ENCODE data around the gene PM20D1. TPM values are rescaled to one million over a fixed set of nuclear protein-coding genes. Genes with fewer than 3 reads are reported as not detected.

Gene PM20D1
- total and polyA plus RNA-seq, 2 donors (not counting 1 experiment from before 2014, with no cell fraction given) = 2.0 to 3.3 TPM

DNA sequence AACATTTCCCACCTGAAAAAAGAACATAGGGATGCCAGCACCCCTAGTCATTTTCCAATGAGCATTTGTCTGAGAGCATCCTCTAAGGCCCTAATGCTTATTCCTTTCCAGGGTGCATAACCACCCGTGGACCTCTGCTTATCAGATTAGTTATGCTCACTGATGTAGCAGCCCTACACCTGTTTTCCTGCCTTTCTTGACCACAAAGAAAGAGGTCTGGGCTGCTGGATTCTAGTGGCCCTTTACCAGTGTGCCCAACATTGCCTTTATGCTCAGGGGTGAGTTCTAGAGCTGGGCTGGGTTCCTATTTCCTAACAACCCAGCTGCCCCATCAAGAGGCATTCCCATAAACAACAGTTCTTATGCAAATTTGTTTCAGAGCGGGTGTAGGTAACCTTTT, 20.3 kb upstream of the PM20D1 start:
- ATAC-seq (ENCODE audit: low read depth) = no peak
- no peak overlapping the region for H3K4me3 Mint-ChIP-seq
- Histone ChIP-seq H3K4me3 (ENCODE audit: control extremely low read depth in 1 of 5, extremely low read depth in 1 of 5, insufficient read depth in 1 of 5, low read depth in 2 of 5, low read length in 4 of 5) (no peak overlapping the region), H3K9me3 (ENCODE audit: control extremely low read depth in 1 of 3, control insufficient read depth in 2 of 3, insufficient read depth in 1 of 3, low read length in 2 of 3) (peaks cover 0 to 3% (median 0%) of the 10 kb centered on the region in 3 donors), H2AFZ (ENCODE audit: insufficient read depth, low read depth, low read length, poor library complexity, severe bottlenecking) (no peak overlapping the region), H3K36me3 (replicated peaks in 1 of 2; ENCODE audit: control extremely low read depth in 1 of 2, control insufficient read depth in 1 of 2, extremely low read depth in 1 of 2, insufficient read depth in 2 of 2, low read length in 1 of 2) (no peaks in the 10 kb centered on the region), H3K27ac (ENCODE audit: low read length in 2 of 2) (no peak overlapping the region), H3K9ac (ENCODE audit: low read length) (no peak overlapping the region), H3K4me1 (ENCODE audit: control insufficient read depth in 2 of 2, insufficient read depth in 2 of 2, low read length in 2 of 2) (no peaks in the 10 kb centered on the region), H4K20me1 (ENCODE audit: control insufficient read depth, insufficient read depth, low read length, poor library complexity, severe bottlenecking) (no peaks in the 10 kb centered on the region), H3K79me2 (ENCODE audit: control insufficient read depth, insufficient read depth, low read length) (no peaks in the 10 kb centered on the region), H3K27me3 (replicated peaks in 1 of 4; ENCODE audit: control extremely low read depth in 1 of 4, control insufficient read depth in 3 of 4, insufficient read depth in 4 of 4, low read length in 3 of 4) (no peaks in the 10 kb centered on the region), H3K4me2 (replicated peaks; ENCODE audit: low read depth, low read length, poor library complexity, severe bottlenecking) (no peak overlapping the region)
- H3K9me3 Mint-ChIP-seq (ENCODE audit: insufficient read depth) = no peaks in the 10 kb centered on the region
- H3K27me3 Mint-ChIP-seq = no peaks in the 10 kb centered on the region
- H3K27ac Mint-ChIP-seq = no peak overlapping the region
- intact Hi-C loops (cut with micrococcal nuclease) = no loop called here
- no peak for DNase-seq
- ChIA-PET CTCF (no interaction called here), POLR2A (no interaction called here)
- TF ChIP-seq, protein P1, sequence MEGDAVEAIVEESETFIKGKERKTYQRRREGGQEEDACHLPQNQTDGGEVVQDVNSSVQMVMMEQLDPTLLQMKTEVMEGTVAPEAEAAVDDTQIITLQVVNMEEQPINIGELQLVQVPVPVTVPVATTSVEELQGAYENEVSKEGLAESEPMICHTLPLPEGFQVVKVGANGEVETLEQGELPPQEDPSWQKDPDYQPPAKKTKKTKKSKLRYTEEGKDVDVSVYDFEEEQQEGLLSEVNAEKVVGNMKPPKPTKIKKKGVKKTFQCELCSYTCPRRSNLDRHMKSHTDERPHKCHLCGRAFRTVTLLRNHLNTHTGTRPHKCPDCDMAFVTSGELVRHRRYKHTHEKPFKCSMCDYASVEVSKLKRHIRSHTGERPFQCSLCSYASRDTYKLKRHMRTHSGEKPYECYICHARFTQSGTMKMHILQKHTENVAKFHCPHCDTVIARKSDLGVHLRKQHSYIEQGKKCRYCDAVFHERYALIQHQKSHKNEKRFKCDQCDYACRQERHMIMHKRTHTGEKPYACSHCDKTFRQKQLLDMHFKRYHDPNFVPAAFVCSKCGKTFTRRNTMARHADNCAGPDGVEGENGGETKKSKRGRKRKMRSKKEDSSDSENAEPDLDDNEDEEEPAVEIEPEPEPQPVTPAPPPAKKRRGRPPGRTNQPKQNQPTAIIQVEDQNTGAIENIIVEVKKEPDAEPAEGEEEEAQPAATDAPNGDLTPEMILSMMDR (IDR thresholded peaks at IDR 0.05) = no peak
- no peak for TF ChIP-seq EZH2 (IDR thresholded peaks at IDR 0.05; ENCODE audit: borderline replicate concordance, insufficient read depth, low read depth, low read length, poor library complexity, severe bottlenecking)
- WGBS (ENCODE audit: insufficient coverage) = 81% methylated on average over 1 of the region's 2 CpGs
- H3K4me1 Mint-ChIP-seq = no peaks in the 10 kb centered on the region

DNA sequence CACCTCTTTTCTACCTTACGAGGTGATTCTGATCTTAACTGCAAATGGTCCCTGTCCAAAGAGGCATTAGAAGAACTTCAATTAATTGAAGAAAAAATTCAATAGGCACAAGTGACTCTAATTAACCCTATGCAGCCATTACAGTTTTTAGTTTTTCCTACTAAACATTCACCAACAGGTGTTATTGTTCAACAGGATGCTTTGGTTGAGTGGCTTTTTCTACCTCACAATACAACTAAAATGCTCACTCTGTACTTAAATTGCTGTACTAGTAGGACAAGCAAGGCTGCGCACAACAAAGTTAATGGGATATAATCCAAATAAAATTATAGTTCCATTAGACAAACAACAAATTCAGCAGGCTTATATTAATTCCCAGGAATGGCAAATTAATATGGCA, 11.6 kb upstream of the PM20D1 start:
- no peak overlapping the region for H3K27ac Mint-ChIP-seq
- CTCF ChIA-PET = interaction anchor here (0.5 kb wide), 1 partner anchor 1401 kb away, joined by 5 read pairs; no protein-coding TSS in a partner anchor
- Histone ChIP-seq H3K4me1 (ENCODE audit: control insufficient read depth in 2 of 2, insufficient read depth in 2 of 2, low read length in 2 of 2) (peaks cover 23 to 24% of the 10 kb centered on the region in 2 donors), H3K9ac (ENCODE audit: low read length) (no peak overlapping the region), H3K36me3 (replicated peaks in 1 of 2; ENCODE audit: control extremely low read depth in 1 of 2, control insufficient read depth in 1 of 2, extremely low read depth in 1 of 2, insufficient read depth in 2 of 2, low read length in 1 of 2) (no peaks in the 10 kb centered on the region), H4K20me1 (ENCODE audit: control insufficient read depth, insufficient read depth, low read length, poor library complexity, severe bottlenecking) (no peaks in the 10 kb centered on the region), H3K4me2 (replicated peaks; ENCODE audit: low read depth, low read length, poor library complexity, severe bottlenecking) (no peak overlapping the region), H3K27me3 (replicated peaks in 1 of 4; ENCODE audit: control extremely low read depth in 1 of 4, control insufficient read depth in 3 of 4, insufficient read depth in 4 of 4, low read length in 3 of 4) (no peaks in the 10 kb centered on the region), H3K9me3 (ENCODE audit: control extremely low read depth in 1 of 3, control insufficient read depth in 2 of 3, insufficient read depth in 1 of 3, low read length in 2 of 3) (peaks cover 0 to 17% (median 3%) of the 10 kb centered on the region in 3 donors), H3K27ac (ENCODE audit: low read length in 2 of 2) (no peak overlapping the region), H3K79me2 (ENCODE audit: control insufficient read depth, insufficient read depth, low read length) (no peaks in the 10 kb centered on the region), H2AFZ (ENCODE audit: insufficient read depth, low read depth, low read length, poor library complexity, severe bottlenecking) (no peak overlapping the region), H3K4me3 (ENCODE audit: control extremely low read depth in 1 of 5, extremely low read depth in 1 of 5, insufficient read depth in 1 of 5, low read depth in 2 of 5, low read length in 4 of 5) (no peak overlapping the region)
- no CpG with 5 or more reads among the region's 2 CpGs for WGBS (ENCODE audit: insufficient coverage)
- POLR2A ChIA-PET = no interaction called here
- no peaks in the 10 kb centered on the region for H3K27me3 Mint-ChIP-seq
- H3K4me3 Mint-ChIP-seq = no peak overlapping the region
- DNase-seq = no peak
- no peak for TF ChIP-seq EZH2 (IDR thresholded peaks at IDR 0.05; ENCODE audit: borderline replicate concordance, insufficient read depth, low read depth, low read length, poor library complexity, severe bottlenecking)
- TF ChIP-seq, protein P1 (IDR thresholded peaks at IDR 0.05) = no peak
- intact Hi-C loops (cut with micrococcal nuclease) = no loop called here
- peaks cover 4% of the 10 kb centered on the region for H3K9me3 Mint-ChIP-seq (ENCODE audit: insufficient read depth)
- H3K4me1 Mint-ChIP-seq = peaks cover 34% of the 10 kb centered on the region
- ATAC-seq (ENCODE audit: low read depth) = no peak
